ENCODE measurements around the gene TMEM132A.
A peak's percentile ranks its signal among the peaks of the same experiment; 100 is the strongest.
"Not testable (repeated sequence)": the region's sequence is repeated elsewhere in the genome, so short reads cannot be mapped to it uniquely, and the experiment has no call there.

The TMEM132A gene

DNA sequence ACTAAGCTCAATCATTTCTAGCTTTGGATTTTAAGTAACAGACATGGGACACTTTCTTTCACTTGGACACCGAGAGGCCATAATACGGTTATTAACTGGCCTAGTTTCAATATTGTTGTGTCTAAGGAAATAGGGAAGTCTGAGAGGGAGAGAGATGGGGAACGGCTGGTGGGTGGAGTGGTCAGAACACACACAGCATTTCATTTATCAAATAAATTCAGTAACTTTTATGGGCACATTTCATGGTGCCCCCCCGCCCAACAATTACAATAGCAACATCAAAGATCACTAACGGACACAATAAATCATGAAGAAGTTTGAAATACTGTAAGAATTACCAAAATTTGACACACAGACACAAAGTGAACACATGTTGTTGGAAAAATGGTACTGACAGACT lies 28.6 kb upstream of the TMEM132A start:
- Mint-ChIP-seq H3K4me1 (peaks cover 6% of the 10 kb centered on the region), H3K36me3 (peaks cover 39% of the 10 kb centered on the region), H3K9me3 (no peaks in the 10 kb centered on the region), H3K27ac (no peak overlapping the region), H3K4me3 (no peak overlapping the region), H3K27me3 (no peaks in the 10 kb centered on the region)
- ATAC-seq (ENCODE audit: low read depth) (no peak), DNase-seq (ENCODE audit: low spot score in 2 of 2) (no peak)

DNA sequence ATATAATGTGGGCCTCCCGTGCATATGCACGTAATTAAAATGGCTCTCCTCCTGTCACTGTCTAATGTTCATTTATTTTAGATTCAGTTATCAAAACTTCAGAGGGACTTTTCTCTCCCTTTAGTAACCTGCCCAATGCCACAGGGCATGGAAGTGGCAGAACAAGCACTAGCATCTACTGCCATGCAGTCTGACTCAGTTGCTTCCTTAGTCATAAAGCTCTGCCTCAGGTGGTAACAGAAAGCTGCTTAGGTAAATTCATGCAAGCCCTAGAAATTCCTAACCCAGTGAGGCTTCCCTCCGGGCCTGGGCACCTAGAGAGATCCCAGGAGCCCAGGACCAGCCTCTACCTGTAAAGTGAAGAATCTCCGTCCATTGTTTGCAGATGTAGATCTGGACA lies 26.8 kb upstream of the TMEM132A start:
- DNase-seq (ENCODE audit: low spot score in 2 of 2) (no peak), ATAC-seq (ENCODE audit: low read depth) (no peak)
- Mint-ChIP-seq H3K9me3 (no peaks in the 10 kb centered on the region), H3K27me3 (no peaks in the 10 kb centered on the region), H3K4me1 (peaks cover 6% of the 10 kb centered on the region), H3K36me3 (peaks cover 37% of the 10 kb centered on the region), H3K27ac (no peak overlapping the region), H3K4me3 (no peak overlapping the region)

DNA sequence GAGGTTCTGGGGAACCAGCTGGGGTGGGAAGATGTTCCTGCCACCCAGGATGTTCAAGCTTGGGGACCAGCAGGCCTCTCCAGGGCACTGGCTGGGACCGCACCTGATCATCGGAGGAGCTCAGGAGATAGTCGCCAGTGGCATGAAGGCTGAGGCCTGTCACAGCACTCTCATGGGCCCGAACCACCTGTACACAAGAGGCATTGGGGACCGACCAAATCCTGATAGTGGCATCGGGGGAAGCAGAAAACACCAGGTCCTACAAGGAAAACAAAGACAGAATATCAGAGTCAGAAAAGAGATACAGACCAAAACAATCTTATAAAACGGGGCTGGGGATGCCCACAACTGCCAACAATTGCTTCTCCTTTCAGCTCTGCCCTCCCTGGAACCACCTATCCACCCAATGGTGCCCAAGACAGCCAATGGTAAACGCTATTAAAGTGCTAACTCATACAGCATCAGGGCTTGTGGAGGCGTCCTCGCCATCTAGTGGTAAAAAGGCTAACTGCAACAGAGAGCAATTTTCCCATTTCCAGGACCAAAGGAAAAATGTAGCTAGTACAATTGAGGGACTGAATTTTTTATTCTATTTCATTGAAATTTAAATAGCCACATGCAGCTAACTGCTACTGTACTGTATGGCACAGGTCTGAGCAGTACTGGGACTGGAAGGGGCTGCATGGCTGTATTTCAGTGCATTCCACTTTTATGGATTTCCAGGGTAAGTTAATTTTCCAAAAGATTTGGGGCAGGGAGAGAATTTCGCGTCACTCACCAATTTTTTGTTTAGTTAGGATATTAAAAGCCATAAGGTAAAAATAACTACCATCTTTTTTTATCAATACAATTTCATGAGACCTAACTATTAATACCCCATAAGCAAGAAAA lies 25.0 kb upstream of the TMEM132A start:
- H3K9me3 Mint-ChIP-seq, result no peaks in the 10 kb centered on the region
- peaks cover 36% of the 10 kb centered on the region for H3K36me3 Mint-ChIP-seq
- ATAC-seq (ENCODE audit: low read depth), result peak; percentile 95
- no peak overlapping the region for H3K27ac Mint-ChIP-seq
- H3K27me3 Mint-ChIP-seq, result no peaks in the 10 kb centered on the region
- H3K4me3 Mint-ChIP-seq, result no peak overlapping the region
- peak; percentile 39 to 46 for DNase-seq (ENCODE audit: low spot score in 2 of 2)
- H3K4me1 Mint-ChIP-seq, result peaks cover 12% of the 10 kb centered on the region

DNA sequence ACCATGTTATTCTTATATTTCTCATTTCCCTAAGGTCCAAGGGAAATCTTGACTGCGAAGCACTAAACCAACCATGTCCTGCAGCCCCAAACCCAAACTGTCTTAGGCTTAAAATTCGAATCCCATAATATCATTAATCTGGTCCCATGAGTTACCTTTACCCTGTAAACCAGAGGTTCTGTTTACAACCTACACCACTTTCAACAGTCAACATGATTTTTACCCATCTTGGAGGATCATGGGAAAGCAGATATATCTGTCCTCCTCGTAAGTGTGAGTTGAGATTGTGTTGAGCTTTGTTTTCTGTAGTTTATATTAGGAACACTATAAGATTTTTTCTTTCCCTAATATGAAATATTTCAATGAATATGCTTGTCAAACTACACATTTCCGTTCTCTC lies 24.3 kb upstream of the TMEM132A start:
- Mint-ChIP-seq H3K4me3 (no peak overlapping the region), H3K4me1 (peaks cover 17% of the 10 kb centered on the region), H3K36me3 (peaks cover 33% of the 10 kb centered on the region), H3K27me3 (no peaks in the 10 kb centered on the region), H3K27ac (no peak overlapping the region), H3K9me3 (no peaks in the 10 kb centered on the region)
- DNase-seq (ENCODE audit: low spot score in 2 of 2) (no peak), ATAC-seq (ENCODE audit: low read depth) (no peak)

DNA sequence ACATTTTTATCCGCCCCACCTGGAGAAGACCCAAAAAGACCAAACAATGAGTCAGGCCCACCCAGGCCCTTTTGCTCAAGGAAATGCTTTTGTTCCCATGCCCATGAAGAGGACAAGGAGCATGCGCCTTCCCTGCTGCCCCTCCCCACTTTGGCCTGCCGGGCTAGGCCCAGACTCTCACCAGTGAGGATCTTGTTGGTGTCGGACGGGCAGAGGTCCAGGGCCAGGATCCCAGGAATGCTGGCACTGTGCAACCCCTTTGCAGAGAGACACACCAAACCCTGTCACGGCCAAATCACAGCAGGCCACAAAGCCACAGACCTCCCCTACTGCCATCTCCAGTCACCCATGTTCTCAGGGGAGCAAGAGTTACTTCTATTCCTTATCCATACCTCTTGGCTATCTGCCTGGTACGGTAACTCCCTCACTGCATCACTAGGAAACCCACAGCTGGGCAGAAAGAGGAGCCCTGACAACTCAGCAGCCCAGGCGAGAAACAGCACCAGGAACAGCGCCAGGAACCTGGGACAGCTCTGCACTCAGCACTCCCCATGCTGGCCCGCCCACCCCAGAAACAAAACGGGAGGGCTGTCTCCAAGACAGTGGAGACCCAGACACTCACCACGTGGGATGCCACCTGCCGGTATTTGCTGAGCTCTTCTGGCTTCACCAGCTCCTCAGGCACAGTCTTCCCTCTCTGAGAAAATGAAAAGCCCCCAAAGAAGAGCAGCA lies 23.4 kb upstream of the TMEM132A start:
- DNase-seq (ENCODE audit: low spot score in 2 of 2), result no peak
- no peaks in the 10 kb centered on the region for H3K27me3 Mint-ChIP-seq
- H3K27ac Mint-ChIP-seq, result no peak overlapping the region
- H3K36me3 Mint-ChIP-seq, result peaks cover 25% of the 10 kb centered on the region
- peaks cover 24% of the 10 kb centered on the region for H3K4me1 Mint-ChIP-seq
- H3K4me3 Mint-ChIP-seq, result no peak overlapping the region
- no peaks in the 10 kb centered on the region for H3K9me3 Mint-ChIP-seq
- no peak for ATAC-seq (ENCODE audit: low read depth)

DNA sequence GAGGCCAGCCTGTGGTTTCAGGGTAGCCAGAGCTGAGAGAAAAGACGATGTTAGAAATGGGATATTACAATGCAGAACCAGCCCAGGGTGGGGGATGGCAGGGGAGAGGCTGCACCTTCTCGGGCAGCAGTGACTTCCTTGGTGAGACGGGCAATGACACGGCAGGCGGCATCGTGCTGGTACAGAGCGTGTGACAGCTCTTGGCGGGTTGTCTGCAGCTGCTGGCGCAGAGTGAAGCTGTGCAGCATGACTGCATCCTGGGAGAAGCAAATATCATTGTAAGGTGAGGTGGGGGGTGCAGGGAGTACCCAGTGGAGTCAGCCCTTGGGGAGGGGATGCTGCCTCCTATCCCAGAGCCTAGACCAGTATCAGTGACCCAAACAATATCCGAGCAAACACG lies 21.6 kb upstream of the TMEM132A start:
- Mint-ChIP-seq H3K36me3 (peaks cover 18% of the 10 kb centered on the region), H3K27me3 (no peaks in the 10 kb centered on the region), H3K4me1 (peaks cover 32% of the 10 kb centered on the region), H3K9me3 (no peaks in the 10 kb centered on the region), H3K4me3 (no peak overlapping the region), H3K27ac (no peak overlapping the region)
- no peak for DNase-seq (ENCODE audit: low spot score in 2 of 2)
- ATAC-seq (ENCODE audit: low read depth), result no peak

DNA sequence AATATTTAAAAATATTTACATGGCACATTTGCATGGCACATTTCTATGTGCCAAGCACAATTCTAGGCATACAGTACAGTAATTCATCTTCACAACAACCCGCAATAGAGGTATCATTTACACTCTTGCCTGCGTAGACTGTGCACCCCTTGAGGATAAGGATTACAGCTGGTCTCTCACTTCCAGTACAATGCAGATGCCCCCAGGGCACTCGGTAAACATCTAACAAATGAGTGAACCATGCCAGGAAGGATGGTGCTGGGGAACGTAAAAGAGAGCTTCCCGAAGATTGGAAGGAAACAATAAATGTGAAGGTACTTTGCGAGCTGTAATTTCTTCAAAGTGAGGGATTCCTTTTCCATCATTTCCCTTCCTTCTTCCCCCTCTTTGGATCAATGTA lies 19.2 kb upstream of the TMEM132A start:
- peaks cover 10% of the 10 kb centered on the region for H3K36me3 Mint-ChIP-seq
- ATAC-seq (ENCODE audit: low read depth) (no peak), DNase-seq (ENCODE audit: low spot score in 2 of 2) (no peak)
- H3K27me3 Mint-ChIP-seq, result no peaks in the 10 kb centered on the region
- peaks cover 2% of the 10 kb centered on the region for H3K9me3 Mint-ChIP-seq
- H3K4me1 Mint-ChIP-seq, result peaks cover 46% of the 10 kb centered on the region
- H3K4me3 Mint-ChIP-seq, result peak overlapping the region; percentile 96
- H3K27ac Mint-ChIP-seq, result peak overlapping the region; percentile 96

DNA sequence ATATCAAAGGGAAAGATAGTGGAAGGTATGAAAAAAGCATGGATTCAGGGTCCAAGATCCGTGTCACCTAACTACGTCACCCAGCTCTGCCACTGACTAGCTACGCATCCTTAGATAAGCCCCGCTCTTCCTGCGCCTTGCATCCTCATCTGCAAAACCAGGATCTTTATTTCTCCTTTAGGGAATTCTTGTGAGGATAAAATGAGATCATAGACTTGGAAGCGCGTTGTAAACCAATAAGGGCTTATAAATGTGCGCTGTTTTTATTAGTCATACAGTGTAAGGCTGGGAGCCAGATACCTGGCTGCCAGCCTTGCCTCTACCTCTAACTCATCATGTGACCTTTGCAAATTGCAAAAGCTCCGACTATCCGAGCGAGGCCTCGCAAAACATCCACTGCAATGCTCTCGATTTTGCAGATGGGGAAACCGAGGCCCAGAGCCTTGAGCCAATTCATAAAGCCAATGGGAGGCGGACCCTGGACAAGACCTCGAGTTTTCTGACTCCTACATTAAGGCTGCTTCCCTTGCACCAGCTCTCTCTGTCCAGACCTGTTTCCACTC lies 18.6 kb upstream of the TMEM132A start:
- peak overlapping the region; percentile 96 for H3K4me3 Mint-ChIP-seq

DNA sequence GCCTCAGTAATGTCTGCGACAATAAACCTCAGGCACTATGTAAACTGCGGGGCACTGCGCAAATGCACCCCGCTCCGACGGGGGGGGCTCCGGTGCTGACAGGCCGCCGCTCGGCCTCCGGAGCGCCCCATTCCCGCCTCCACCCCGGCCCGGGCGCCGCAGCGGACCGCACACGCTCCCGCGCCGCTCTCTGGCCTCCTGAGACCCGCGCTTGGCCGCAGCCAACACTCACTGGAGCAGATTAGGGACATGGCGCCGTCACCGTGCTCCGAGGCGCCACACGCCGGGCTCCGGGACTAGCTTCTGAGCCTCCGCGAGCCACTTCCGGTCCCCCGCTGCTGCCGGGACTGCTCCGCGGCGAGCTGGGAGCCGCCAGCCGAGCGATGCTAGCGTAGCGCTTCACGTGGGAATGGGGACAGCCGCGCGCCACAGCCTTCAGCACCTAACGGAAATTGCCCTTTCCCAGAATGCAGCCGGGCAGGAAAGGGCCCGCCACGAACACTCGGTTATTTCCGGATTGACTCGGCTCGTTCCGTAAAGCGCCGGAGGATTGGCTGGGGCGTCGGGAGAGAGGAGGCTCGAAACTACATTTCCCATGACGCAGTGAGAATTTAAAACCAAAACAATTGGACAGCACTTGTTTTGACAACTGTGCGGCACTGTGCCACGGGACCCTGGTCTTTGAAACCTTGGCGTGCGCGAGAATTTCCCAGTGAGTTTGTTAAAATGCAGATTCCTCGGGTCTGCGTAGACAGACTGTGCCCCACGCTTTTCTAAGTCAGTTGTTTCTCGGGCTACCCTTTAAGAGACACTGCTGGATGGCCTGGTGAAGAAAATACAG lies 17.9 kb upstream of the TMEM132A start, which contains the start of gene PRPF19:
Gene PRPF19 (minus strand): TSS at position 454 of the 841 bp plus-strand sequence. CDS start 203 bp downstream, at position 251.
- DNase-seq (ENCODE audit: low spot score in 2 of 2) (peak; percentile 99), ATAC-seq (ENCODE audit: low read depth) (peak; percentile 90)
- Mint-ChIP-seq H3K27ac (peak within 1 kb of the TSS; percentile 96), H3K9me3 (peaks cover 2% of the 10 kb centered on the region), H3K4me3 (peak within 1 kb of the TSS; percentile 96), H3K36me3 (peaks cover 6% of the 10 kb centered on the region), H3K4me1 (peaks cover 58% of the 10 kb centered on the region), H3K27me3 (no peaks in the 10 kb centered on the region)

More for the DNA sequence above, 18.6 kb upstream of the TMEM132A start:
- peaks cover 2% of the 10 kb centered on the region for H3K9me3 Mint-ChIP-seq
- H3K27me3 Mint-ChIP-seq, result no peaks in the 10 kb centered on the region
- H3K36me3 Mint-ChIP-seq, result peaks cover 9% of the 10 kb centered on the region
- H3K27ac Mint-ChIP-seq, result peak overlapping the region; percentile 96
- DNase-seq (ENCODE audit: low spot score in 2 of 2), result no peak
- ATAC-seq (ENCODE audit: low read depth), result no peak
- peaks cover 52% of the 10 kb centered on the region for H3K4me1 Mint-ChIP-seq

DNA sequence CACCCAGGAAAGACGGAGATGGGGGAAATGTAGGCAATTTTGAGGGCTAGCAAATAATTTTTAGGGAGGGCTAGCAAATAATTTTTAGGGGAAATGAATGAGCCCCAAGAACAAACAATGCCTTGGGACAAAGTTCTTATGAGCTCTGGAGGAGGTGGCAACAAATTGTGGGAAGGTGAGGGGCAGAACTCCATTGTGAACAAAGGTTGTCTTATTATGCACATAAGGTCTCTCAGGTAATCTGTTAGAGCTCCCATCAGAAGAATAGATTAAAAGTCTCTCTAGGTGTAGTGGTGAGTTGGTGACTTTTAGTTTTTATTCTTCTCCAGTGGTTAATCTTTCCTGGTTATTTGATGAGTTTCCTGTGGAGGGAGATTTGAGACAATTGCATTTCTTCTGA lies 15.5 kb upstream of the TMEM132A start:
- H3K4me1 Mint-ChIP-seq, result peaks cover 61% of the 10 kb centered on the region
- no peak for DNase-seq (ENCODE audit: low spot score in 2 of 2)
- no peak for ATAC-seq (ENCODE audit: low read depth)
- no peak overlapping the region for H3K4me3 Mint-ChIP-seq
- H3K9me3 Mint-ChIP-seq, result peaks cover 2% of the 10 kb centered on the region
- no peaks in the 10 kb centered on the region for H3K36me3 Mint-ChIP-seq
- no peaks in the 10 kb centered on the region for H3K27me3 Mint-ChIP-seq
- peak overlapping the region; percentile 96 for H3K27ac Mint-ChIP-seq

DNA sequence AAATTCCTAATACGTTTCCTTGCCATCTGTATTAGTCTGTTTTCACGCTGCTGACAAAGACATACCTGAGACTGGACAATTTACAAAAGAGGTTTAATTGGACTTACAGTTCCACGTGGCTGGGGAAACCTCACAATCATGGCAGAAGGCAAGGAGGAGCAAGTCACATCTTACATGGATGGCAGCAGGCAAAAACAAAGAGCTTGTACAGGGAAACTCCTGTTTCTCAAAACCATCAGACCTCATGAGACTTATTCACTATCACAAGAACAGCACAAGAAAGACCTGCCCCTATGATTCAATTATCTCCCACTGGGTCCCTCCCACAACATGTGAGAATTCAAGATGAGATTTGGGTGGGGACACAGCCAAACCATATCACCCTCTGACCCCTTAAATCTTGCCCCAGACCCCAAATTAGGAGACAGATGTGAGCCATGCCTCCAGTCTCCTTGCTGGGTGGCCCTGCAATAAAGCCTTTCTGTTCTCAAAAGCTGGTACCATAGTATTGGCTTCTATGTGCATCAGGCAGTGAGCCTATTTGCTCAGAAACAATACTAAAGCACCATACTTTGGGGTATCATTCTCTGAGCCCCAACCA lies 14.5 kb upstream of the TMEM132A start:
- not testable (repeated sequence) for H3K4me3 Mint-ChIP-seq; H3K36me3 Mint-ChIP-seq; H3K27me3 Mint-ChIP-seq; H3K9me3 Mint-ChIP-seq; ATAC-seq (ENCODE audit: low read depth); DNase-seq (ENCODE audit: low spot score in 2 of 2)
- Mint-ChIP-seq H3K4me1 (peaks cover 54% of the 10 kb centered on the region), H3K27ac (peak overlapping the region; percentile 96)

DNA sequence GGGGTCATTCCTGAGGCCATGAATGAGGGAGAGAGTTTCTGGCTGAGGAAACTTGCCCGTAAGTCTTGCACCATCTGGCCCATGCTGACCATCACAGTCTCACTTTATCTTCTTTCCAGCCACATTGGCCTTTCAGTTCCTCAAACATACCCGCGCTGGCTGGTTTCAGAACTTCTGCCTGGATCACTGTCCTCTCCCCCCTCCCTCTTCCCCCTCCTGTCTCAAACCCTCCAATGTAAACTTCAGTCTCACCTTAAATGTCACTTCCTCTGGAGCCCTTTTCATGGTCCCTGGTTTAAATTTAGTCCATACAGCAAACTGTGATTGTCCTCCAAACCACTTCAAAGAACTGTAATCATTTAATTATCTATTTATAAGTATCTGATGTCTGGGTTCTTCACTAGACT lies 14.0 kb upstream of the TMEM132A start:
- Mint-ChIP-seq H3K4me1 (peaks cover 51% of the 10 kb centered on the region), H3K27ac (peak overlapping the region; percentile 96)

DNA sequence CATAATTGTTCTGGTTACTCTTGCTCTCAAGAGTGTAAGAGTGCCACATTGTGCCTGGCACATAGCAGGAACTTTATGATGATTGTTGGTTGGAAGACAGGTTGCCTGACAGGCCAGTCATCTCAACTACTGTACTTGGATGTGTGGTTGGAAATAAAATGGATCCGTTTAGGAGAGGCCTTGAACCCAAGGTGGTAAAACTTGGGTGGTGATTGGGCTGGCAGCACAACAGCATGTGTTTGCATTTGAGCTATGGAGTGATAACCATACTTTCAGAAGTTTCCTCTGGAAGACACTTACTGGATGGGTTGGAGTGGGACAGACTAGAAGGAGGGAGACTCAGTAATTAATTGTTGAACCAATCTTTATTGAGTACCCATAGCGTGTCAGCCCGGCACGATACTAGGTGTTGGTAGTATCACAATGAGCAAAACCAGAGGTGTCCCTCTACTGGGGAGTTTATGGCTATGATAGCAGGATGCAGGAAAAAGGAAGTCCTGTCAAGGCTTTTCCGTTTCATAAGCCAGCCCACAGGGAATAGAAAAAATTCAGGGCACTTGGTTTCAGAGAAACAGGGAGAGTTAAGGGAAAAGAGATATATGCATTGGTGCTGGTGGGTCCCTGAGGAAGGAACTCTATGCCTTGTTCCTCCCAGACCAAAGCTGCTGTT lies 13.4 kb upstream of the TMEM132A start:
- ATAC-seq (ENCODE audit: low read depth) (no peak), DNase-seq (ENCODE audit: low spot score in 2 of 2) (no peak)
- peaks cover 2% of the 10 kb centered on the region for H3K9me3 Mint-ChIP-seq
- no peaks in the 10 kb centered on the region for H3K36me3 Mint-ChIP-seq
- peak overlapping the region; percentile 96 for H3K27ac Mint-ChIP-seq
- no peak overlapping the region for H3K4me3 Mint-ChIP-seq
- peaks cover 52% of the 10 kb centered on the region for H3K4me1 Mint-ChIP-seq
- H3K27me3 Mint-ChIP-seq, result no peaks in the 10 kb centered on the region

More for the DNA sequence above, 14.0 kb upstream of the TMEM132A start:
- H3K4me3 Mint-ChIP-seq, result peak overlapping the region; percentile 21
- peaks cover 2% of the 10 kb centered on the region for H3K9me3 Mint-ChIP-seq
- no peaks in the 10 kb centered on the region for H3K36me3 Mint-ChIP-seq
- no peaks in the 10 kb centered on the region for H3K27me3 Mint-ChIP-seq
- peak; percentile 39 to 45 for DNase-seq (ENCODE audit: low spot score in 2 of 2)
- peak; percentile 21 for ATAC-seq (ENCODE audit: low read depth)
